Measurements from ENCODE around the gene TIMP4.

Gene TIMP4

GRCh38 chr3:12117473-12117872, 41.2 kb downstream of the TIMP4 start:
- TF ChIP-seq ZNF274 (IDR thresholded peaks at IDR 0.05; ENCODE audit: low read depth, low read length), result no peak

DNA sequence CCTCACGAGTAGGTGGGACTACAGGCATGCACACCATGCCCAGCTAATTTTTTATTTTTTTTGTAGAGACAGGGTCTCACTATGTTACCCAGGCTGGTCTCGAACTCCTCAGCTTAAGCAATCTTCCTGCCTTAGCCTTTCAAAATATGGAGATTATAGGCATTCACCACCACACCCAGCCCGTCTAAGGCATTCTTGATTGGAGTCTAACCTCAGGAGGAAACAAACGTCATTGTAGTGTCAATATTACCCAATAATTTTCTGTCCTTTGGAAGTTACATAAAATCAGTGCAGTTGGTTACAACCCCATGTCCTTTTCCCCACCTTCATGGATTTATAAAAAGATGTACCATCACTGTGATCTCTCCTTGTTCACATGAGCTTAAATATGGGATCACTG, 41.8 kb downstream of the TIMP4 start:
- H3K4me3 ChIP-seq (ENCODE audit: low read length), result no peak overlapping the region
- no peak for TF ChIP-seq ZNF274 (IDR thresholded peaks at IDR 0.05; ENCODE audit: low read depth, low read length)

More at GRCh38 chr3:12117473-12117872, 41.2 kb downstream of the TIMP4 start:
- no peak overlapping the region for H3K4me3 ChIP-seq (ENCODE audit: low read length)

GRCh38 chr3:12115849-12116248, 42.9 kb downstream of the TIMP4 start:
- no peak overlapping the region for H3K4me3 ChIP-seq (ENCODE audit: low read length)
- no peak for TF ChIP-seq ZNF274 (IDR thresholded peaks at IDR 0.05; ENCODE audit: low read depth, low read length)

- no peak for TF ChIP-seq ZNF274 (IDR thresholded peaks at IDR 0.05; ENCODE audit: low read depth, low read length)
- H3K4me3 ChIP-seq (ENCODE audit: low read length), result no peak overlapping the region
Measured at GRCh38 chr3:12115104-12115503, 43.6 kb downstream of the TIMP4 start.

DNA sequence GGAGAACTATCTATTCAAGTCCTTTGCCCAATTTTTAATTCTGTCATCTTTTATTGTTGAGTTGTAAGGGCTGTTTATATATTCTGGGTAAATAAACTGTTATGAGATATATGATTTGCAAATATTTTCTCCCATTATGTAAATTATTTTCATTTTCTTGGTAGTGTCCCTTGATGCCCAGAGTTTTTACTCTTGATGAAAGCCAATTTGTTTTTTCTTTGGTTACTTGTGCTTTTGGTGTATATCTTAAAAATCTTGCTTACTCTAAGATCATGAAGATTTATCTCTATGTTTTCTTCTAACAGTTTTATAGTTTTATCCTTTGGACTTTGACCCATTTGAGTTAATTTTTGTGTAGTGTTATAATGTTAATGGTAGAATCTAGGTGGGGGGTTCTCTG, 44.5 kb downstream of the TIMP4 start:
- no peak for TF ChIP-seq ZNF274 (IDR thresholded peaks at IDR 0.05; ENCODE audit: low read depth, low read length)
- no peak overlapping the region for H3K4me3 ChIP-seq (ENCODE audit: low read length)

GRCh38 chr3:12107071-12107713, 51.5 kb downstream of the TIMP4 start:
- no peak overlapping the region for H3K4me3 ChIP-seq (ENCODE audit: low read length)
- TF ChIP-seq ZNF274 (IDR thresholded peaks at IDR 0.05; ENCODE audit: low read depth, low read length), result no peak
